Amygdala (tissue), 56 donors: ENCODE measurements around the gene RGS7.
"Not testable (repeated sequence)": the region's sequence is repeated elsewhere in the genome, so short reads cannot be mapped to it uniquely, and the experiment has no call there.

Experiments
- DNase-seq, 56 donors: peaks; one replicate each; lab custom pipeline; 2025; lab: John Stamatoyannopoulos, UW

The RGS7 gene

GRCh38 chr1:241332987-241333386 is 24.0 kb downstream of the RGS7 start:
- no peak for DNase-seq

- DNase-seq: no peak
Observed at GRCh38 chr1:241332037-241332409, 25.0 kb downstream of the RGS7 start.

- DNase-seq: no peak
Observed at GRCh38 chr1:241331328-241332036, 25.5 kb downstream of the RGS7 start.

GRCh38 chr1:241330619-241331327 is 26.2 kb downstream of the RGS7 start:
- DNase-seq: no peak

DNA sequence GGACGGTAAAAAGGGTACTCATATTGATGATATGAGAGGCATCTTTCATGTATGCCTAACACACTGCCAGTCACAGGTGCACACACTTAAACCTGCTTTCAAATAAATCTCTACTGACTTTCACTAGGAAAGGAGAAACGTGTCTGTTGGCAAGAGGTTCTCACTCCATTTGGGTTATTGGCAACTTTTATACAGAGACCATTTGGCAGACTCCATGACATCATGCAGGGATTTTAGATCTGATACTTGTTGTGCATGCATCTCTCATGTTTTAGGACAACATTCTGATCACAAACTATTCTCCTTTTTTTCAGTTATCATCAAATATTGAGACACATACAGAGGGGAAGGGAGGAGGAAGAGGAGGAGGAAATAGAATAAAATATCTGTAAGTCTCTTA is 31.5 kb downstream of the RGS7 start:
- no peak for DNase-seq

DNA sequence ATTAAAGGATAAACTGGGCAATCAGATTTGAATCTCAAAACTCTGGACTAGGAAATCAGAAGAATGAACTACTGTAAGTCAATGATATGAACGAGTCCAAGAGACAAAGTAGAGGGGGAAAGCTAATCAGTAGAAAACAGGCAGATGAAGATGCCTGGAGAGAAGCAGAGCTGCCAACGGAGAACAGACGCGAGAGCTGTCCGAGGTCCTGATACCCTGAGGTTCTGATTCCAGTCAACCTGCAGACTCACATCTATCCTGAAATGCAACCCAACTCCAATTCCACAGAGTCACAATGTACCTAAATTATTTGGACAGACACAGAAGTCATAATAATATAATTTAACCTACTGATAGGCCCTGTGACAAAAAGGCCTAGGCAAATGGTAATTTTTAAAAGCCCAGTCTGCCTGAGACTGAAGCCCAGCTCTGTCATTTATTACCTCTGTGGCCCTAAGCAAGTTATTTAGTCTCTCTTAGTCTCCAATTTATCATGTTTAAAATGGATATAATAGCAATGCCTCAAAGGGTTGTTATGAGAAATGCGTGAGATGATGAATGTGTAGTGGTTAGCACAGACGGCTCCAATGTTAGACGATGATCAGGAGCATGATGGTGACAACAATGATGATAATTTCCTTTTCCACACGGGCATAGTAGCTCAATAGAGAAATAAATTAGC is 33.4 kb downstream of the RGS7 start:
- no peak for DNase-seq

GRCh38 chr1:241317676-241318075 is 39.3 kb downstream of the RGS7 start:
- DNase-seq: no peak

GRCh38 chr1:241316372-241316771 is 40.6 kb downstream of the RGS7 start:
- no peak for DNase-seq

GRCh38 chr1:241311056-241311746 is 45.8 kb downstream of the RGS7 start:
- DNase-seq: no peak

DNA sequence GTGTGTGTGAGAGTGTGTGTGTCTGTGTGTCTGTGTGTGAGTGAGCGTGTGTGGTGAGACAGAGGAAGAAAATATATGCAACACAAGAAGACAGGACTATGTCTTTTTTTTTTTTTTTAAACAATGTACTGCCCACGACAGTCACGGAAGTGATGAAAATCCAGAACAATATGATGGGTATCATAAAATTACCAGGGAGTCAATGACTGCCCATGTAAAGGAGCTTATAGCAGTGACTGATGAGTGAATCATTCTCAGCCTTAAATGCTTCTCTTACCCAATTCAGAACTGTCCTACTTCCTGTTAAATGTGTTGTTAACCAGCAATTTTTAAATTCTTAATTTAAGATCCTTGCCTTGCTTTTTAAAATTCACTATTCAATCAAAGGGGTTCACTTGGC is 46.6 kb downstream of the RGS7 start:
- DNase-seq: no peak

DNA sequence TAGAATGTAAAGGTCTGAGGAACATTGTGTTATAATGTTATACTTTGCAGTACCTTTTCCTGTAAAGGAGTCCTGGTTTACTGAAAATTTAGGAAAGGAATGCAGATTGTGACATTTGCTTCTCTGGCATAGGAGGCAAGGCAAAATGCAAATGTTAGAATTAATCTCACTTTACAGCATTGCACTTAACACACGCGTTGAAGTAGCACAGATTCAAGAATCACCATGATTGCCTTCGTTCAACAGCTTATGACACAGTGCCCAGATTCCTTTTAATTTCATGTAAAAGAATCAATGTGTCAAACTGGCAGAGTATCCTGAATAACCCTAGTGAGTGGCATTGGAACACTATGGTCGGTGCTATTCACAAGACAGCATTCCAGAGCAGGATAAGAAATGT is 47.4 kb downstream of the RGS7 start:
- no peak for DNase-seq

DNA sequence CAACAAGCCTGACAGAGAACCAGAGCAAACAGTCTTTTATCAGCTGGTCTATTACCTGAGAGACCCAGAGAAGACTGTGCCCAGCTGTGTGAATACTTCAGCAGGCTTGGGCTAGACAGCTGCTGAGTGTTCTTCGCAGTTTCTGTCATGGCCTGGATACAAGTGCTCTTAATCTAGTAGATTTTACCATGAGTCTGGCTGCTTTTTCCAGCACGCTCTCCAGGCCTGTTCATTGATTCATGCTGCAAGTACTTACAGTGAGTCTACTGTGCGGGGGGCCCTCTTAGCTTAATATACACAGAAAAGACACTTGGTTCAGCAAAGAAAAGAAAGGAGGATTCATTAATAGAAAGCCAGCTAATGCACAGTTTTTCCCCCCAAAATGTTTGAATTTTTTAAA is 48.5 kb downstream of the RGS7 start:
- peak in 2 of 56 donors; percentile 0 to 12 for DNase-seq

- peak in 8 of 56 donors; percentile 1 to 24 (median 10) for DNase-seq
Observed at GRCh38 chr1:241308011-241308410, 49.0 kb downstream of the RGS7 start.

GRCh38 chr1:241306125-241306790 is 50.7 kb downstream of the RGS7 start:
- no peak for DNase-seq

- not testable (repeated sequence) for DNase-seq
Observed at GRCh38 chr1:241302024-241302423, 55.0 kb downstream of the RGS7 start.

DNA sequence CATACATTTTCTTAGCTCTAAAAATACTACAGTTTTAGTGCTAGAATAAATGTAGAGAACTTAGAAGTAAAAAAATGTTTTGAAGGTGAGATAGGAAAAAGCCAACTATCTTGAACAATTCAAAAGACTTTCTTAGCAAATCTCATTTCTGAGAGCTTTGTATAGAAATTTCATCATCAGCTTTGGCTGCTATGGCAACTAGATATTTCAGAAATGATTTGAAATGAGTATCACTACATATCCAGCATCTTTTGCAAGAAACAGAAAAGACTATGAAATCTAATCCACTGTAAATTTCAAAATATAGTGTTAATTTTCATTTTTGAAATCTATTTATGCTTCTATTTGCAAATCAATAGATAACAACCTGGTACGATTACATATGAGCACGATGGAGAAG is 57.7 kb downstream of the RGS7 start:
- no peak for DNase-seq

- DNase-seq: no peak
Observed at GRCh38 chr1:241292973-241293372, 64.0 kb downstream of the RGS7 start.

DNA sequence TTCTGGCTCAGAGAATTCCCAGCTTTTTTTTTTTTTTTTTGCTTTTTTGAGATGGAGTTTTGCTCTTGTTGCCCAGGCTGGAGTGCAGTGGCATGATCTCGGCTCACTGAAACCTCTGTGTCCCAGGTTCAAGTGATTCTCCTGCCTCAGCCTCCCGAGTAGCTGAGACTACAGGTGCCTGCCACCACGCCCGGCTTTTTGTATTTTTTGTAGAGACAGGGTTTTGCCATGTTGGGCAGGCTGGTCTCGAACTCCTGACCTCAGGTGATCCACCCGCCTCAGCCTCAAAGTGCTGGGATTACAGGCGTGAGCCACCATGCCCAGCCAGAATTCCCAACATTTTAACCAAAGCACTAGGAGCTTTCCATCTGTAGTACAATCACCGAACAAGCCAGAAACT is 65.5 kb downstream of the RGS7 start:
- not testable (repeated sequence) for DNase-seq

GRCh38 chr1:241286486-241286885 is 70.5 kb downstream of the RGS7 start:
- no peak for DNase-seq

DNA sequence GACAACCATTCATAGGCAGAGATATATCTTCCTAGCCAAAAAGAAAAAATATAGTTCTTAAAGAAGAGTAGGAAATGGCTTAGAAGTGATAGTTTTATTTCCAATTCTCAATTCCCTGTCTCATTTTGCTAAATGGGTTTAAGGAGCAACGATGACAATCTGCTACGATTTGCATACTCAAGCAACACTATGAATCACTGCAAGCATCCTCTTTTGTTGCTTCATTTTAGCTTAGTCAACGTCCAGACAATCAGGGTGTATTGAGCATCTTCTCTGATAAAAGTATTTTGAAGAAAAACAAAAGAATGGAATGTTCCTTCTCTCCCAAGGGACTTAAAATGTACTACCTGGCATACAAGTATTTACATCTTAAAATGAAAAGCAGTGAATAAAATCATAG is 80.6 kb downstream of the RGS7 start:
- DNase-seq: no peak

DNA sequence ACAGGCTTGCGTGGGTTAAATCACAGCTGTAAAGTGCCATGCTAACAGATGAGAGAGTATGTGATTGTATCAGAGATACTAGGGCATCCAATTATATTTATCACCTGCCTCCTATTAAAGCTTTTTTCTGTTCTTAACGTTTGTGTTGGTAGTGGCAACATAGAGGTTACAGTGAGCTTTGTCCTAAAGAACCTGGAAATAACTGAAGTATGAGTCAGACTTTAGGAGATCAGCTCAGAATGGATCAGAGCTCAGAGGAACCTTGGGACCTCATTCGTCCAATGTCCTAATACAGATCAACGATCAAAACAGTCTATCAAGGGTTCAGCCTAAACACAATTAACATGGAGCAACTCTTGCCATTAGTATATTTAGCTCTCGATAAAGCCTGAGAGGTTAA is 81.0 kb downstream of the RGS7 start:
- DNase-seq: no peak
